Panc1 (cell line): Measurements from ENCODE around the gene TMEM256. TPM values are rescaled to one million over a fixed set of nuclear protein-coding genes. Genes with fewer than 3 reads are reported as not detected.

Experiments used
- ATAC-seq: fragments of 200-7000 bp; cut with Tn5 transposase; 2 replicates; pipeline ENCODE4 v1.9.1; 2020; ENCODE audit warnings: mild to moderate bottlenecking, moderate library complexity
- BruUV-seq: library from RNA; stranded (reverse); fragments of 400-500 nt; replicated peaks from 2 replicates; lab custom pipeline; 2021; lab: Mats Ljungman, UMichigan
- CTCF ChIA-PET: fragments of 300-600 bp; sonication (Branson Sonifier 250); formaldehyde crosslinking; loops from one replicate; lab custom pipeline; 2022; ENCODE audit warnings: antibody characterized with exemption; lab: Charles Lee
- POLR2A ChIA-PET: fragments of 300-600 bp; sonication (Branson Sonifier 250); formaldehyde crosslinking; loops from one replicate; lab custom pipeline; 2022; ENCODE audit warnings: antibody characterized with exemption; lab: Charles Lee
- DNase-seq: peaks from one replicate; pipeline ENCODE4 v3.0.0-alpha.2; 2010; ENCODE audit warnings: low read depth, low spot score
- H3K27ac ChIP-seq: 2 replicates; pipeline ENCODE4 v1.5.1; 2011; ENCODE audit warnings: mild to moderate bottlenecking, low read length, inconsistent platforms
- H3K27me3 ChIP-seq: fragments of 200-500 bp; sonication (Bioruptor generic); 2 replicates; pipeline ENCODE4 v1.6.0; 2014; ENCODE audit warnings: low read length, inconsistent platforms; ENCODE audit not compliant: control insufficient read depth, insufficient read depth
- H3K36me3 ChIP-seq: fragments of 200-500 bp; sonication (Bioruptor generic); 2 replicates; pipeline ENCODE4 v1.5.1; 2014; ENCODE audit warnings: inconsistent platforms, mild to moderate bottlenecking, low read length, moderate library complexity; ENCODE audit not compliant: control insufficient read depth, insufficient read depth
- H3K4me1 ChIP-seq: 2 replicates; pipeline ENCODE4 v1.5.1; 2011; ENCODE audit warnings: inconsistent platforms, mild to moderate bottlenecking, low read length, moderate library complexity; ENCODE audit not compliant: control insufficient read depth, insufficient read depth
- H3K4me3 ChIP-seq, 2 experiments: 2 replicates each; pipeline ENCODE4 v1.5.1; 2011 to 2012; ENCODE audit warnings: low read depth in 2 of 2, low read length in 2 of 2, mild to moderate bottlenecking in 2 of 2, inconsistent platforms in 1 of 2, moderate library complexity in 1 of 2
- H3K9me3 ChIP-seq: fragments of 200-500 bp; sonication (Bioruptor generic); 2 replicates; pipeline ENCODE4 v1.5.1; 2014; ENCODE audit warnings: low read depth, mild to moderate bottlenecking, inconsistent platforms, low read length, moderate library complexity; ENCODE audit not compliant: control insufficient read depth, insufficient read depth
- CTCF ChIP-seq: fragments of 450-650 bp; IDR thresholded peaks from 2 replicates; pipeline ENCODE4 v1.5.1; 2017; ENCODE audit warnings: mild to moderate bottlenecking
- POLR2AphosphoS5 ChIP-seq: IDR thresholded peaks from 2 replicates; pipeline ENCODE4 v1.6.1; 2012; ENCODE audit warnings: mild to moderate bottlenecking, low read depth, low read length, moderate library complexity
- REST ChIP-seq, 2 experiments: IDR thresholded peaks; 2 replicates each; pipeline ENCODE4 v1.6.1; 2011 to 2012; ENCODE audit warnings: low read depth in 2 of 2, control low read depth in 1 of 2, low read length in 1 of 2, mild to moderate bottlenecking in 1 of 2, moderate library complexity in 1 of 2; ENCODE audit not compliant: insufficient read depth in 1 of 2
- SIN3A ChIP-seq: IDR thresholded peaks from 2 replicates; pipeline ENCODE4 v1.6.1; 2012; ENCODE audit warnings: low read depth, mild to moderate bottlenecking, low read length, moderate library complexity, borderline replicate concordance; ENCODE audit not compliant: insufficient read depth
- TCF7L2 ChIP-seq: IDR thresholded peaks from 2 replicates; pipeline ENCODE4 v1.6.1; 2011; ENCODE audit warnings: mild to moderate bottlenecking, low read depth, low read length, inconsistent platforms
- in situ Hi-C: cut with HindIII; loops from 2 replicates; pipeline ENCODE4 v1.10.0; 2016; ENCODE audit warnings: low sequenced_read_pairs, low pct_unique_long_range_greater_than_20kb
- intact Hi-C: fragments of 100-400 bp; cut with micrococcal nuclease; formaldehyde crosslinking; loops from one replicate; pipeline ENCODE4 v1.10.0; 2022; ENCODE audit not compliant: unreplicated experiment
- total RNA-seq: library from RNA; stranded (reverse); gene quantifications from one replicate; pipeline ENCODE4 v1.2.1, GENCODE V29; 2021; ENCODE audit not compliant: unreplicated experiment

TMEM256 gene
- total RNA-seq, 1 experiment from 2014 or later, result 35.8 TPM

- H3K27me3 ChIP-seq, result no peaks in the 10 kb centered on the region
- H3K4me3 ChIP-seq, result no peak overlapping the region
- ChIA-PET CTCF (no interaction called here), POLR2A (no interaction called here)
- TF ChIP-seq POLR2AphosphoS5 (no peak), CTCF (no peak), REST (IDR thresholded peaks at IDR 0.05; ENCODE audit: insufficient read depth in 1 of 2, low read depth in 2 of 2, low read length in 1 of 2) (no peak), SIN3A (no peak), TCF7L2 (no peak)
- in situ Hi-C loops, result no loop called here
- no TSS peak for BruUV-seq
- intact Hi-C loops, result no loop called here
- no peaks in the 10 kb centered on the region for H3K9me3 ChIP-seq
- no peaks in the 10 kb centered on the region for H3K36me3 ChIP-seq
- H3K27ac ChIP-seq, result no peak overlapping the region
- ATAC-seq, result no peak
- DNase-seq, result no peak
- H3K4me1 ChIP-seq, result no peaks in the 10 kb centered on the region; the same call in 1 of the 2 replicates
These were observed 4.4 kb upstream of the TMEM256 start for GRCh38 chr17:7408252-7408727.

- in situ Hi-C loops (no loop called here), intact Hi-C loops (no loop called here)
- no TSS peak for BruUV-seq
- Histone ChIP-seq H3K27me3 (no peaks in the 10 kb centered on the region), H3K4me1 (peaks cover 3% of the 10 kb centered on the region), H3K36me3 (no peaks in the 10 kb centered on the region), H3K4me3 (no peak within 1 kb of the TSS), H3K27ac (no peak within 1 kb of the TSS), H3K9me3 (no peaks in the 10 kb centered on the region)
- ChIA-PET CTCF (no interaction called here), POLR2A (no interaction called here)
- ATAC-seq, result no peak
- no peak for DNase-seq
- no peak for TF ChIP-seq REST (IDR thresholded peaks at IDR 0.05; ENCODE audit: insufficient read depth in 1 of 2, low read depth in 2 of 2, low read length in 1 of 2)
- no peak for TF ChIP-seq POLR2AphosphoS5
- TF ChIP-seq TCF7L2, result no peak
- no peak for TF ChIP-seq SIN3A
- no peak for TF ChIP-seq CTCF
These were observed 3.8 kb upstream of the TMEM256 start, which contains the start of gene NLGN2 for GRCh38 chr17:7407485-7408251. NLGN2 (plus strand) TSS chr17:7407845; CDS start chr17:7408256, 411 bp downstream.
